Fibroblast of villous mesenchyme (primary cell): ENCODE data around the gene OSMR. TPM values are rescaled to one million over a fixed set of nuclear protein-coding genes. Genes with fewer than 3 reads are reported as not detected.
"Not testable (repeated sequence)": the region's sequence is repeated elsewhere in the genome, so short reads cannot be mapped to it uniquely, and the experiment has no call there.

Experiments used
- DNase-seq: peaks from one replicate; pipeline ENCODE4 v3.0.0-alpha.2; 2010; ENCODE audit warnings: low read depth
- H3K4me3 ChIP-seq: 2 replicates; pipeline ENCODE4 v1.5.1; 2011; ENCODE audit warnings: low read depth, mild to moderate bottlenecking, low read length
- total RNA-seq: library from RNA; depleted of rRNA; stranded (reverse); fragments of >200 nt; gene quantifications from 2 replicates; pipeline ENCODE4 v1.2.3, GENCODE V29; 2012
- TF ChIP-seq, protein P1 (sequence below): IDR thresholded peaks from 2 replicates; pipeline ENCODE4 v1.5.1; 2012; ENCODE audit warnings: low read depth, mild to moderate bottlenecking, low read length; ENCODE audit not compliant: insufficient read depth

OSMR gene
- total RNA-seq, 1 donor: 114 TPM

DNA sequence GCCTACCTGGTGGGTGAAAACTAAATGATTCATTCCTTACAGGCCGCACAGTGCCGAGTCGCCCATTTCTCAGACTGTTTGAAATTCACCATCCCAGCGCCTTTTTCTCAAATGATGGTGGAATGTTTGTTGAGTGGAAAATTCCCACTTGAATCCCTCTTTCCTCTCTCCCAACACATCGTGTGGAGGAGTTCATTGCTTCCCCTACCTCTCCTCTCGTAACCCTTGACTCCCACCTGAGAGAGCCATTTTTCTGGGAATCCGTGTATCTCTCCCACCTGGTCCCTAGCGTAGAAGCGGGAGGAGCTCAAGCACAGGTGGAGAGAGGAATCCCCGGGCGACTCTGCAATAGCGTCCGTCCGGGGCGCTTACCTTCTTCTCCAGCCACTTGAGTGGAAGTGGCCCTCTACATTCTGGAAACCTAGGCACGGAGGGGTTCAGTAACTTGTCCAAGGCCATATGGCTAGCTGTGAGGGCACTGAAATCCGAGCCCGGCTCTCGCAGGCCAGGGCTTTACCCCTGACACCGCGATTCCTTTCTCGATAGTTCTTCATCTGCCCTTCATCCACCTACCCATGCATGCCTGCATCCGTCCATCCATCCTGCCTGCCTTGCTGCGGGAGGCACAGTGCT is 683 bp downstream of the OSMR start:
- TF ChIP-seq, protein P1, sequence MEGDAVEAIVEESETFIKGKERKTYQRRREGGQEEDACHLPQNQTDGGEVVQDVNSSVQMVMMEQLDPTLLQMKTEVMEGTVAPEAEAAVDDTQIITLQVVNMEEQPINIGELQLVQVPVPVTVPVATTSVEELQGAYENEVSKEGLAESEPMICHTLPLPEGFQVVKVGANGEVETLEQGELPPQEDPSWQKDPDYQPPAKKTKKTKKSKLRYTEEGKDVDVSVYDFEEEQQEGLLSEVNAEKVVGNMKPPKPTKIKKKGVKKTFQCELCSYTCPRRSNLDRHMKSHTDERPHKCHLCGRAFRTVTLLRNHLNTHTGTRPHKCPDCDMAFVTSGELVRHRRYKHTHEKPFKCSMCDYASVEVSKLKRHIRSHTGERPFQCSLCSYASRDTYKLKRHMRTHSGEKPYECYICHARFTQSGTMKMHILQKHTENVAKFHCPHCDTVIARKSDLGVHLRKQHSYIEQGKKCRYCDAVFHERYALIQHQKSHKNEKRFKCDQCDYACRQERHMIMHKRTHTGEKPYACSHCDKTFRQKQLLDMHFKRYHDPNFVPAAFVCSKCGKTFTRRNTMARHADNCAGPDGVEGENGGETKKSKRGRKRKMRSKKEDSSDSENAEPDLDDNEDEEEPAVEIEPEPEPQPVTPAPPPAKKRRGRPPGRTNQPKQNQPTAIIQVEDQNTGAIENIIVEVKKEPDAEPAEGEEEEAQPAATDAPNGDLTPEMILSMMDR: no peak
- peak overlapping the region; percentile 71 for H3K4me3 ChIP-seq
- peak; percentile 36 for DNase-seq

DNA sequence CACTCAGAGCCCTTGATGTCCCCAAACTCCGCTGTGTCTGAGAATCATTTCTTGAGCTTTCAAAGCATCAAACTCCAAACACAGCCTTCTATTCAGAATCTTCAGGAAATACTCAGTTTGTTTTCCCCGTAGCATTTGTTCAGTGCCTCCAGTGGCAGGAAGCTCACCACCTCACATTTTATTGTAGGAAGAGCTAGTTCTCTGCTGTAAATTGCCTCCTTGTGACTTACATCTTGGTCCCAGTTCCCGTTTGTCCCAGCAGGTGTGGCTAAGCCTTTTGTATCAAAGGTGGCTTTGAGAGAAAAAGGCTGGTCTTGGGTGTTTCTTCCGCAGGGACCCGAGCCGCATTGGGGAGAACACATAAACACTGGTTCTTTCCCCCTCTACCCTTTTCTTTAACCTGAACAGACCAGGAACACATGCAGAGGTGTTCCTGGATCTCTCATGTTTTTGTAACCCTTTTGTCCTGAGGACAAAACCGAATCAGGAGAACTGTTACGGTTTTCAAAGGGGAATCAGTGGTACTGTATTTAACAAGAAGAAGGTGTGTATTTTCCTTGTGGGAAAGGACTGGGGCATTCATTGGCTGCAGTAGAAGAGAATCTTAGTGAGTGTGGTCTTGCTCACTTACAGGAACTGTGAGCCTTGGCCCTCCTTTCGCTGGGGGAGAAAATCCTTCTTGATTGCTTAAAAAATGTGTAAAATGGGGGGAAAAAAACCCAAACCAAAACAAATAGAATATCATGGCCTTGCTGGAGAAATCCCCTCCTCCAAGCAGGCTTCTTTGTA is 1.9 kb downstream of the OSMR start:
- DNase-seq: peak; percentile 44
- H3K4me3 ChIP-seq: peak overlapping the region; percentile 71
- TF ChIP-seq, protein P1: no peak

DNA sequence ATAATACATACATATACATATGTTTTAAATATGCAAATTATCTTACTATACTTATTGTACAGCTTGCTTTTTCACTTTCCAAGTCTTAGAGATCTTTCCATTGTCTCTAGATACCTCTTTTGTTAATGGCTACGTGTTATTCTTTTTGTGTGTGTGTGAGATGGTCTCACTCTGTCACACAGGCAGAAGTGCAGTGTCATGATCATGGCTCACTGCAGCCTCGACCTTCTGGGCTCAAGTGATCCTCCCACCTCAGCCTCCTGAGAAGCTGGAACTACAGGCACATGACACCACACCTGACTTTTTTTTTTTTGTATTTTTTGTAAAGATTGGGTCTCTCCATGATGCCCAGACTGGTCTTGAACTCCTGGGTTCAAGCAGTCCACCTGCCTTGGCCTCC is 2.8 kb downstream of the OSMR start:
- DNase-seq: no peak
- TF ChIP-seq, protein P1: no peak
- peak overlapping the region; percentile 71 for H3K4me3 ChIP-seq

DNA sequence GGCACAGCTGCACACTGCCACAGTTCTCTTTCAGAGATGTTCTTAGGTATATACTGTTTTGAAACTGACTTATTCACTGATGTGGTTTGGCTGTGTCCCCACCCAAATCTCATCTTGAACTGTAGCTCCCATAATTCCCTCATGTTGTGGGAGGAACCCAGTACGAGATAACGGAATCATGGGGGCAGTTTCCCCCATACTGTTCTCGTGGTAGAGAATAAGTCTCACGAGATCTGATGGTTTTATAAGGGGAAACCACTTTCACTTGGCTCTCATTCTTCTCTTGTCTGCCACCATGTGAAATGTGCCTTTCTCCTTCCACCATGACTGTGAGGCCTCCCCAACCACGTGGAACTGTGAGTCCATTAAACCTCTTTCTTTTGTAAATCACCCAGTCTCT is 5.8 kb downstream of the OSMR start:
- not testable (repeated sequence) for DNase-seq, H3K4me3 ChIP-seq

DNA sequence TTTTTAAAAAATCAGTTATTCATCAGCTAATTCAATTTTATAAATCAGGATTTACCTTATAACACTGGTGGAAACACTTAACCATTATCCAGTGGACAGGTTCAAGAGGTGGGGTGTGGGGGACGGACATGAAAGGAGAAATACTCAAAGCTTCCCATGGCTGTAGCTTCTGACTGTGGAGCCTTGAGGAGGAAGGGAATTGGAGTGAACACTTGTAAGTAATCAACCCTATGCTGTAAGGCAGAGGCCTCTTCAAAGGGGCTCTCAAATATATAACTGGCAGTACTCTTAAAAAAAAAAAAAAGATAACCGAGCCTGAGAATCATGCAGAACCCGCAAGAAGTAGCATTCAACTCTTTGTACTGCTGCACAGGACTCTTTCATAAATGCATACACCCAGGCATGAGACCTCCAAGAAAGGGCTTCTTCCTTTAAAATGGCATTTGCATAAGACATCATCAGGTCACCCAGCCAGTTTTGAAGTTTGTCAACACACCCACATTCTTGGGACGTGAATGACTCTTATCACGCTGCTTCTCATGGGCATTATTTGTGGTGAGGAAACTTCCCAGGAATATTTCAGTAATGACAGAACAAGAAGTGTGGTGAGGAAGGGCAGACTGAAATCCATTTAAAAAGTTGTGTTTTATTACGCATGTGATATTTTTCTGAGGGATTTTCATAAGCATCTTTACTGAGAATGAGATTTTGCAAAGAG is 8.1 kb downstream of the OSMR start:
- DNase-seq: peak; percentile 89
- TF ChIP-seq, protein P1: no peak
- no peak overlapping the region for H3K4me3 ChIP-seq

DNA sequence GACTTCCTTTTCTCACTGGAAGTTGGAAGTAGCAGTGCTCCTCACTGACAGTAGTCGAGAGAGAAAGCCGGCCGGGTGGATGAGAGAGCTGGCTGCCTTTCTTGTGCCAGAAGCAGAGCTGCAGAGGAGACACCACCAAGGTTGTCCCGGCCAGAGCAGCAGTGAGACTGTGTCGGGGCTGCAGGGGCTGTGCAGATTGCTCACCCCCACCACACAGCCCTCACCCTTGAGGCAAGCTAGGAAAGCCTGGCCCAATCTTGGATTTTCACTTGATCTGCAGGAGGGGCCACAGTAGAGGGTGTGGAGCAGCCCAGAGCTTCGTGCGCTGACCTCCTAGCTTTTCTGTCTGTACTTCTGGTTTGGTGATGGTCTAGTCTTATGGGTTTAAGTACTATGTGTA is 9.1 kb downstream of the OSMR start:
- TF ChIP-seq, protein P1: no peak
- H3K4me3 ChIP-seq: no peak overlapping the region

DNA sequence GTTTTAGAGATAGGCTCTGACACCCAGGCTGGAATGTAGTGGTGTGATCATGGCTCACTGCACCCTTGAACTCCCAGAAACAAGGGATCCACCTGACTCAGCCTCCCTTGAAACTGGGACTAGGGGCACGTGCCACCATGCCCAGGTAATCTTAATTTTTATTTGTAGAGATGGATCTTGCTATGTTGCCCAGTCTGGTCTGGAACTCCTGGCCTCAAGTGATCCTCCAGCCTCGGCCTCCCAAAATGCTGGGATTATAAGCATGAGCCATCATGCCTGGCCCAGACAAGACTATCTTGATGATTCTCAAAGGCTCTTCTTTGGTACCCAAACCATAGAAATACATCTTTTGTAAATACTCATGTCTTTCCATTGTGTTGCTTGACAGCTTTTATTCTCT is 10.8 kb downstream of the OSMR start:
- no peak for DNase-seq
- H3K4me3 ChIP-seq: no peak overlapping the region
- TF ChIP-seq, protein P1: no peak

More for the DNA sequence above, 9.1 kb downstream of the OSMR start:
- no peak for DNase-seq
